Measurements from ENCODE around the gene RIT1. TPM values are rescaled to one million over a fixed set of nuclear protein-coding genes. Genes with fewer than 3 reads are reported as not detected.

Gene RIT1
- total RNA-seq, 1 donor from 2014 or later: 38.3 TPM

DNA sequence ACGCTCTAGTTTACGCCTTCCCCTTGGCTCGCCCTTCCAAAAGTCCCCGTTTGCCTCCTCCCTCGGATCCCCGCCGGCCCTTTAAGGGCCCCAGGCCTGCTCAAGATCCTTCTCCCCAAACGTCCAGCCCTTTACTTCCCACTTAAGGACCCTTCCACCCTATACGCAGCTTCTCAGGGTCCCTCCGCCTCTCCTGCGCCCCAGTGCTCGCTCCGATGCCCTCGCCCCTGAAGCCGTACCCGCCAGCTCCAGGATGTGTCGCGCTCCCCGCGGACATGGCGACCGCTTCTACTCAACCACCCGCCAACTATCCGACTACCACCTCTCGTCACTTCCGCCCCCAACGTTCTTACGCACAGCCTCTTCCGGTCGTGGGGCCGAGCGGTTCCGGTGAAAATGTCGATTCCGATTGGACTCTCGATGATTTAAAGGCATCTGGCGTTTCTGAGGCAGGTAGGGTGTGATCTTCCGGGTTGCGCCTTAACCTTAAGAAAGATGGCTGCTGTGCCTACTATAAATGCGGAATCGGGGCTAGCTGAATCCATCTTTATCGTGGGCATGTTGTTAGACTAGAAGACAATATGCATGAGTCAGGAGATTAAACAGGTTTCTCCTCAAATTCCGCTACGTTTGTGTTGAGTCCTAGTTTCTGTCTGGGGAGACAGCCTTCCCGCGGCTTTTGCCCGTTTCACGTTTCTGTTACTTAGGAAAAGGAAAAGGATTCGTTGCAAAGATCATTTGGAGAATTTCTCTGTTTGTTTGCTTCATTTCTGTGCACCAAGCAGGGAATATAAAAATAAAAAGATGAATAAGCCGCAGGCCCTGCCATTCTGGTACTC lies 23.2 kb upstream of the RIT1 start, which contains the start of gene KHDC4:
TSS of gene KHDC4 (minus strand) at position 317 of the 839 bp plus-strand sequence. CDS start at position 277, 40 bp downstream.
- Histone ChIP-seq H3K4me3 (peak within 1 kb of the TSS; percentile 85 to 95), H3K9me3 (no peaks in the 10 kb centered on the region), H3K27ac (peak within 1 kb of the TSS; percentile 93), H3K4me1 (peaks cover 53% of the 10 kb centered on the region), H3K36me3 (peaks cover 0 to 30% of the 10 kb centered on the region in 2 donors), H3K27me3 (no peaks in the 10 kb centered on the region)
- peak in 1 of 2 donors; percentile 99 for DNase-seq (ENCODE audit: extremely low spot score in 2 of 2)
- TF ChIP-seq, protein P1, sequence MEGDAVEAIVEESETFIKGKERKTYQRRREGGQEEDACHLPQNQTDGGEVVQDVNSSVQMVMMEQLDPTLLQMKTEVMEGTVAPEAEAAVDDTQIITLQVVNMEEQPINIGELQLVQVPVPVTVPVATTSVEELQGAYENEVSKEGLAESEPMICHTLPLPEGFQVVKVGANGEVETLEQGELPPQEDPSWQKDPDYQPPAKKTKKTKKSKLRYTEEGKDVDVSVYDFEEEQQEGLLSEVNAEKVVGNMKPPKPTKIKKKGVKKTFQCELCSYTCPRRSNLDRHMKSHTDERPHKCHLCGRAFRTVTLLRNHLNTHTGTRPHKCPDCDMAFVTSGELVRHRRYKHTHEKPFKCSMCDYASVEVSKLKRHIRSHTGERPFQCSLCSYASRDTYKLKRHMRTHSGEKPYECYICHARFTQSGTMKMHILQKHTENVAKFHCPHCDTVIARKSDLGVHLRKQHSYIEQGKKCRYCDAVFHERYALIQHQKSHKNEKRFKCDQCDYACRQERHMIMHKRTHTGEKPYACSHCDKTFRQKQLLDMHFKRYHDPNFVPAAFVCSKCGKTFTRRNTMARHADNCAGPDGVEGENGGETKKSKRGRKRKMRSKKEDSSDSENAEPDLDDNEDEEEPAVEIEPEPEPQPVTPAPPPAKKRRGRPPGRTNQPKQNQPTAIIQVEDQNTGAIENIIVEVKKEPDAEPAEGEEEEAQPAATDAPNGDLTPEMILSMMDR (IDR thresholded peaks at IDR 0.05): peak in 1 of 3 experiments; percentile 8
- peak; percentile 100 for TF ChIP-seq POLR2AphosphoS5 (IDR thresholded peaks at IDR 0.05; ENCODE audit: insufficient read depth in 1 of 2, low read depth in 1 of 2)
- TF ChIP-seq POLR2A (IDR thresholded peaks at IDR 0.05): peak in 1 of 2 donors; percentile 90
- intact Hi-C loops (cut with DNase I): no loop called here

DNA sequence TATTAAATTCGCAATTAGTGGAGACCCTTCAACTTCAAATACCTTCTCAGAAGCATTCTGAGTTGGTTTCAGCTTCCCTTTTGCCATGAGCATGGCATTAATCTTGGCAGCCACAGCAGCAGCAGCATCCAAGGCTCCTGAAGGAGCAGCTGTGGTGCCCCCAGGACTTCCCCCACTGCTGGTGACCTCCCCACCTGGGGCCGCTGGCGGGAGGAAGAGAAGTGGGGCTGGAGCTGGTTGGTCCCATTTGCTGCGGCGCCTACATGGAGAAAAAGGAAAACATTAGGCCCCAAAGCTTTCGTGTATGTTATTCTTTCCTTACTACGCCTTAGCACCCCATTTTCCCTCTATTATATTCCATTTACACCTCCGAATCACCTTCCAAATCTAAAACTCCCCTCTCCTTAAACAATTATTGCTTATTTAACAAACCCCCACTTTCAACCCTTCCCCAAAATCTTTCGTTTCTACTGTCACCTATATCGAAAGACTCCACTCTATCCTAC lies 22.5 kb upstream of the RIT1 start:
- peak overlapping the region; percentile 93 for H3K27ac ChIP-seq
- TF ChIP-seq, protein P1 (IDR thresholded peaks at IDR 0.05): no peak
- no peak for TF ChIP-seq POLR2A (IDR thresholded peaks at IDR 0.05)
- no peak for TF ChIP-seq POLR2AphosphoS5 (IDR thresholded peaks at IDR 0.05; ENCODE audit: insufficient read depth in 1 of 2, low read depth in 1 of 2)
- no peaks in the 10 kb centered on the region for H3K27me3 ChIP-seq
- intact Hi-C loops (cut with DNase I): no loop called here
- peaks cover 0 to 37% of the 10 kb centered on the region in 2 donors for H3K36me3 ChIP-seq
- H3K4me1 ChIP-seq: peaks cover 55% of the 10 kb centered on the region
- no peaks in the 10 kb centered on the region for H3K9me3 ChIP-seq
- no peak for DNase-seq (ENCODE audit: extremely low spot score in 2 of 2)
- peak overlapping the region; percentile 85 to 95 for H3K4me3 ChIP-seq

DNA sequence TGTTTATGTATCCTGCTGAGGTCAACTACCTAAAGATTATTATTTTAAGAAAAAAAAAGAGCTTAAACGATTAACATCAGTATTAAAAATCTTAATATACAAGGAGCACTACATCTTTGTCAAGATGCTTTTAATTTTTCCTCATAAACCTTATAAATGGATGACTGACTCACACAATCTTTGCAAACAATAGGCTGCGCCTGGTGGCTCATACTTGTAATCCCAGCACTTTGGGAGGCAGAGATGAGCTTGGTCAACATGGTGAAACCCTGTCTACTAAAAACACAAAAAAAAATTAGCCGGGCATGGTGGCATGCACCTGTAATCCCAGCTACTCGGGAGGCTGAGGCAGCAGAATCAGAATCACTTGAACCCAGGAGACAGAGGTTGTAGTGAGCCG lies 21.3 kb upstream of the RIT1 start:
- Histone ChIP-seq H3K27ac (no peak overlapping the region), H3K9me3 (no peaks in the 10 kb centered on the region), H3K4me3 (peak overlapping the region in 1 of 2 donors; percentile 95), H3K27me3 (no peaks in the 10 kb centered on the region), H3K36me3 (peaks cover 0 to 48% of the 10 kb centered on the region in 2 donors), H3K4me1 (peaks cover 55% of the 10 kb centered on the region)
- no peak for TF ChIP-seq POLR2A (IDR thresholded peaks at IDR 0.05)
- TF ChIP-seq, protein P1 (IDR thresholded peaks at IDR 0.05): no peak
- TF ChIP-seq POLR2AphosphoS5 (IDR thresholded peaks at IDR 0.05; ENCODE audit: insufficient read depth in 1 of 2, low read depth in 1 of 2): no peak
- DNase-seq (ENCODE audit: extremely low spot score in 2 of 2): no peak
- intact Hi-C loops (cut with DNase I): no loop called here

DNA sequence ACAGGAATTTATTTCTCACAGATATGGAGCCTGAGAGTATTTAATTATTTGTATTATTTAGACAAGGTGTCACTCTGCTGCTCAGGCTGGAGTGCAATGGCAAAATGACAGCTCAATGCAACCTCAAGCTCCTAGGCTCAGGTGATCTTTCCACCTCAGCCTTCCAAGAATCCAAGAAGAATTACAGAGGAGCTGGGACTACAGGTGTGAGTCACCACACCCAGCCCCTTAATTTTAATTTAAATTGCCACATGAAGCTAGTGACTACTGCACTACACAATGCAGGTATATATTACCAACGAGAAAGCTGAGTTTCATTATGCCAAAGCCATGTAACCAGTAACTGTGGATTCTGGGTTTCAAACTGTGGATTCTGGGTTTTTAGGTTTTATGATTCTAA lies 20.9 kb upstream of the RIT1 start:
- TF ChIP-seq POLR2AphosphoS5 (IDR thresholded peaks at IDR 0.05; ENCODE audit: insufficient read depth in 1 of 2, low read depth in 1 of 2): no peak
- TF ChIP-seq POLR2A (IDR thresholded peaks at IDR 0.05): no peak
- TF ChIP-seq, protein P1 (IDR thresholded peaks at IDR 0.05): no peak
- Histone ChIP-seq H3K4me1 (peaks cover 55% of the 10 kb centered on the region), H3K9me3 (no peaks in the 10 kb centered on the region), H3K4me3 (no peak overlapping the region), H3K27me3 (no peaks in the 10 kb centered on the region), H3K36me3 (peaks cover 0 to 52% of the 10 kb centered on the region in 2 donors), H3K27ac (no peak overlapping the region)
- intact Hi-C loops (cut with DNase I): no loop called here
- DNase-seq (ENCODE audit: extremely low spot score in 2 of 2): no peak

Data from vagina (tissue), 2 donors.